ENCODE results near the gene FOXP1.

Gene FOXP1

DNA sequence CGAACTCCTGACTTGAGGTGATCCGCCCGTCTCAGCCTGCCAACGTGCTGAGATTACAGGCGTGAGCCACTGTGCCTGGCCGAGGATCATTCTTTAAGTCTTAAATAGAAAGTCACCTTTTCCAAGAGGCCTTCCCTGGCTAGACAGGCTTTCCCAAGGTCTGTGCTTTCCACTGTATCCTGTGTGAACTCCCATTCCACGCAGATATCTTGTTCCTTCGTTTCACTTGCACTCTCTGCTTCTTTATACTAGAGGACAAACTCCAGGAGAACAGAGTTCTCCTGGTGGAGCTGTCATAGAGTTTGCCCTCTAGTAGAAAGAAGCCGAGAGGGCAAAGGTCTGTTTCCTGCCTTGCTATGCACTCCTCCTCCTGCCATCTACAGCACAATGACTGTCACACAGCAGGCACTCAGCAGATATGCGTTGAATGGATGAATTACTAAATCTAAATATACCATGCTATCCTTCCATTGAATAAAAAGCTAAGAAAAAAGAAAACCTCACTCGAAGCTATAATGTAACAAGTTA, 211.2 kb downstream of the FOXP1 start:
- DNase-seq (ENCODE audit: low spot score), result no peak

- no peak for DNase-seq (ENCODE audit: low spot score)
These were observed 212.2 kb downstream of the FOXP1 start for GRCh38 chr3:71371282-71371681.

DNA sequence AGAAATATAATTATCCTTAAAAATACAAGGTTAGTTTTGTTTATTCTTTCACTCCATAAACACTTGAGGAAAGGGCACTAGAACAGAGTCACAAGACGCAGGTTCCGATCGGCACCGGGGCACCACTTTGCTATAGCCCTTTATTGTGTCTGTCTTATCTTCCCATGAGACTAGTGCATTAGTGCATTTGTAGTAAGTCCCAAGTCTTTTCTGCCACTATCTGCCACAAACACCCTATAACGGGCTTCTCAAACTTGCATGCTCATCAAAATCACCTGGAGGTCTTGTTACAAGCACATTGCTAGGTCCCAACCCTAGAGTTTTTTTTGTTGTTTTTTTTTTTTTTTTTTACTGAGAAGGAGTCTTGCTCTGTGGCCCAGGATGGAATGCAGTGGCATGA, 213.1 kb downstream of the FOXP1 start:
- no peak for DNase-seq (ENCODE audit: low spot score)

- DNase-seq (ENCODE audit: low spot score), result no peak
These were observed 213.7 kb downstream of the FOXP1 start for GRCh38 chr3:71369701-71370391.

DNA sequence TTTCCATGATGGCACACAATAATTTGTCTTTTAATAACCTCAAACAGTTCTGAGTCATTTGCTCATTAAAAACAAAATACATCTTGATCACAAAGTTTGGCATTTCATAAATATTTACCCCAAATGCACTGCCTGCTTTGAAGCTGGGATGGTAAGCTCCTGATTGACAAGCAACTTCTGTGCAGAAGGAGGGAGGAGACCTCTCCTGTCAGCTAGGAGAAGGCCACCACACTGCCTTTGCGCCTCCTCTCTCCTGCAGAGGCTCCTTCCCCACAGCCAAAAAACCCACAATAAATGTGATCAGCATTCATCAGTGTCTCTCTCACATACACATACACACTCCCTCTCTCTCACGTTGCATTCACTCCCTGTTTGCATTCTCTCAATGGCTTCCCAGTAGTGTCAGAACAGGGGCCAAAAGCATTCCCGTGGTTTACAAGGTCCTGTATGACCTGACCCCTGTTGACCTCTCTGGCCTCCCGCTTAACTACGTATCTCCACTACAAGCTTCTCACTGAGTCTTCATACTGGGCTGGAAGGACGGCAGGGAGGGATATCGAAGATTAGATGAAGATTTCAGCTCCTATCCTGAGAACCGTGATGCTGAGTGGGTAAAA, 216.4 kb downstream of the FOXP1 start:
- DNase-seq (ENCODE audit: low spot score), result no peak

DNA sequence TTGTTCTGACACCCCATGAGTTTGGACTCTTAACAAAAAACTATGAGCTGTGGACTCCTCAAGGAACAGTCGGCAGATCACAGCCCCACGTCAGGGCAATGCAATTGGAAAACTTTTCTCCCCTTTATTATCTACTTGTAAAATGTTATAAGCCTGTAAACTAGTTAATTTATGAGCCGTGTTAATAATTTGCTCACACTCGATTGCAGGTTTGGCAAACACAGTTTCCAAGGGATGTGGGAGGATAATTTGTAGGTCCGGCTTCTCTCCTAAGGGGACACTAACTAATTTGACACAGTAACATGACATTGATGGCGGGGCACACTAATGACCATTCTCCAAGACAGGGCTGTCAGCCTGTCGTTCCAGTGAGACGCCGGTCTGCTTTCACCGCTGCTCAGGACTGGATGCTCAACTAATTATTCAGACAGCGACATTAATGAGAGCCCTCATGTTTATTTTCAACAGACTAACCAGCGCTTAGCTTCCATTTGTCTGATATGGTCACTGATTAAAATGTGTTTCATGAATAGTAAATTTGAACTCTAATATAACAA, 222.1 kb downstream of the FOXP1 start:
- no peak for DNase-seq (ENCODE audit: low spot score)

GRCh38 chr3:71360764-71361163, 222.8 kb downstream of the FOXP1 start:
- no peak for DNase-seq (ENCODE audit: low spot score)

DNA sequence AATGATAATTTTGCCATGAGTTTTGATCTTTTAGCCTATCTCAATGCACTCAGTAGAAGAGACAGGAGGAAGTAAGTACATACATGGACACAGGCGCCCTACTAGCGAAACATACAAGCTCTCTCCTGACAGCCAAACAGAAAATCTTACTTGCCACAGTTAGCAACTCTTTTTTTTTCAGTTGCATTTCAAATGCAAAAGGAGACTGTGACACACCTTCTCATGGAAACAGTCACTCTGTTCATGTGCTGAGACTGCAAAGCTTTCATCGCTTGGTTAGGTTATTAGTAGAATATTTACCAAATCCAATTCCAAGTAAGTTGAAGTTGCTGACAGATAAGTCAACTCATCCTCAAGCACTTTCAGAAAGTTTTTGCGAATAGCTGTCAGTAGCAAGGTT, 223.3 kb downstream of the FOXP1 start:
- DNase-seq (ENCODE audit: low spot score), result no peak

GRCh38 chr3:71358243-71358642, 225.3 kb downstream of the FOXP1 start:
- DNase-seq (ENCODE audit: low spot score), result no peak

DNA sequence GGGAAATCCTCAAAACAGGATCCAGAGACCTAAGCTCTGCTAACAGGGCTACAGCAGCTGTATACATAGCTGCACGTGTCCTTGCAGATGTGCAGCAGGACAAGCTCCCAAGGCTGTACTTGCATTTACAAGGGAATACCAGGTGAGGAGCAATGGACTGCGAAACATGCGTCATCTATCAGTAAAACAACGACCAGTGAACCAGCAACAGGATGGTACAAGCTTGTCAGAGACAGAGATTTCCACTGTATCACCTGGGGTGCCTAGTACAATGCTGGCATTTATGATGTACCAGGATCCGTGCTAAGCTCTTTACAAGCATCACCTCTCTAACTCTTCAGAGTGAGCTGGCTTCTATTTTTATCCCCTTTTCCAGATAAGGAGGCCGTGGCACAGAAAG, 227.3 kb downstream of the FOXP1 start:
- DNase-seq (ENCODE audit: low spot score), result no peak

GRCh38 chr3:71355862-71356261, 227.7 kb downstream of the FOXP1 start:
- DNase-seq (ENCODE audit: low spot score), result no peak

DNA sequence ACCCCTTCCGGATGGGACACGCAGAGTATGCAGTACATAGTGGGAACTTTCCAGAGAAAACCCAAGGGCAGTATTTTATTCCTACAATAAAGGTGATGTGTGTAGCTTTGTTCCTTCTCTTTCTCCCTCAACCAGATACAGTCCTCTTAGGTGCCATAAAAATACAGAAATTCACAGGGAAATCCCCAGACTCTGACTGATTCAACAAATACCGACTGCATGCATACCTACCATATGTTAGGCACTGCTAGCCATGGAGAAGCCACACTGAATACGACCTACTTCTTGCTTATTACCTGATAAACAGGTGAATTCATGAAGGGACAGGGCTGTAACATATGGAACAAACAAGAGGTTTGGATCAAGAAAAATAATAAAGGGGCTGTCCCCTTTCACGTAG, 228.5 kb downstream of the FOXP1 start:
- no peak for DNase-seq (ENCODE audit: low spot score)

DNA sequence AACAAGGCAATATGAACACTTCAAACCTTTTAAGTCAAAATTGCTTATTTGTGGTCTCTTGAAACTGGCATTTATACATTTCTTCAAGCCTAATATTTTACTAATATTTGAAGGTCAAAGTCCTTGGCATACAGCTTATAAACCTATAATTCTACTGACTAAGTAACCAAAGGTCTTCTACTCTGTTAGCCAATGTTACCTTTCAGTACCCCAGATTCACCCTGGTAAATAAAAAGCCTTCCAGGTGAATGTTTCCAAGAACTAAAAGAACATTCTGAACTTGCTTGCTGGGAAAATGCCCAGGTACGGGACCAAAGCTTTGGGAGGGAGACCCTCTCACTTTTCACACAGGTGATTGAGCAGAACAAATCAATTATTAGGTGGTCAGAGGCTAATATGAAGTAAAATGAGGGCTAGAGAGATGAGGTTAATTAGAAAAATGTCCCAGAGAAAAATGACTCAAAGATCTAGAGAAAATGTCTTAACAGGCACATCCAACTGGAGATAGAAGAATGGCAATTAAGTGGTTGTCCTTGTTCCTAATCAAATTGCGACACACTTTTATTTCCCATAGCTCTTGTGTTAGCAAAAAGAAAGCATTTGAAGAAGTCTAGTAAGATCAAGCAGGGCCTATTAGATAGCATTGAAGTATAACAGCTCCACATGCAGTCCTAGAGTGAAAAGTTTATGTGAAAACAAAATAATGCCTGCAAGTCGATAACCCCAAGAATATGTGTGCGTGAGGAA, 232.0 kb downstream of the FOXP1 start:
- no peak for DNase-seq (ENCODE audit: low spot score)

DNA sequence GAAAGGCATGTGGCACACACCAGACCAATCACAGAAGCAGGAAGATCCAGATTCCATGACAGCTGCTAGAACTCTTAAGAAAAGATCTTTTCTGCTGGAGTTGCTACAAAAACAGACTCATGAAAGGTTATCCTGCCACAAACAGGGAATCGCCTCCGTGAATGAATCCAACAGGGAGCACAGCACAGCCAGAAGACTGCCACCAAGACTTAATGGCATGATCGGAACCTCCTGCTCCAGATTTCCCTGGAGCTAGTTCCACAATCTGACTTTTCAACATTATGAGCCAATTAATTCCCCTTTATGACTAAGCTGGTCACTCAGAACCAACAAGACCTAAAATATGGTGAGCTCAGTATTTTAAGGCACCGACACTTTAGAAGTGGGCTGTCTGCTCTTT, 232.5 kb downstream of the FOXP1 start:
- DNase-seq (ENCODE audit: low spot score), result no peak

DNA sequence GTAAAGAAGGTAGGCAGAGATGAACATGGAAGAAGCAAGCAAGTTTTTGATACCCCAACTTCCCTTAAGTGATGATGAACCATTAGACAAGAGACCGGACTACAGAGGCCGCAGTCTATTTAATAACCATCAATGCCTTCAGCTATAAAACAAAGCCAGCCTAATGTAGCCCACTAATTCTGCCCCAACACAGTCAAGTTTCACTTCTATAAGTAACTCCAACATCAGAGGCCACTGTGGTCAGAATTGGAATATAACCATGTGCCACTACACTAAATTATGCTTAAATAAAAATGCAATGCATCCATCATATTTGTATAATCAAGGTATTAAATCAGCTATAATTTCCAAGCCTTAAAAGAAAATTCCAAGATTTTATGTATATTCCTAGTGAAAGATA, 234.7 kb downstream of the FOXP1 start:
- no peak for DNase-seq (ENCODE audit: low spot score)

GRCh38 chr3:71348001-71348632, 235.4 kb downstream of the FOXP1 start:
- DNase-seq (ENCODE audit: low spot score), result no peak

GRCh38 chr3:71346061-71346460, 237.5 kb downstream of the FOXP1 start:
- no peak for DNase-seq (ENCODE audit: low spot score)

DNA sequence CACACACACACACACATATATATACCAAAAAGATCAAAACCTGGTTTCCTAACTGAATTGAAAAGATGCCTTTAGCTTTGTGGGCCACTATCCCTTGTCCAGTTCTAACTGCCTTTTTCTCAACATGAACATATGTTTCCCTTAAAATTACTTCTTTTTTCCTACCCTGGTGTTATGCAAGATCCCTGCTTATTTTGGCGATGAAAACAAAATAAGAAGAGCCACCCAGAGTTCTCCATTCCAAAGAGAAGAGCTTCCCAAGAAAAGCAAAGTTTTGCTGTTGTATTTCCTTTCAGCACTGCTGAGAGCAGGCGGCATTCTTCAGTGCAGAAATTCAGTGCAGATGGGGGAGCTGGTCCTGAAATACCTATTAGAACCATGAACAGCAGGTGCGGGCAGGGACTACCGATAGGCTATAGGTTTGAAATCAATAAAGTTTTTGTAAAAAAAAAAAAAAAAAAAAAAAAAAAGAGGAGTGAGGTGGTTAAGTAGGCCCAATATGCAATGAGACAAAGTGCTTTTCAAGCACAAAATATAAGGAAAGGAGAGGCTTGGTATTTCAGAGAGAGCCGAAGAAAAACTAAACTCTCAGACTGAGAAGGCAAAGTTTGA, 238.0 kb downstream of the FOXP1 start:
- no peak for DNase-seq (ENCODE audit: low spot score)

- DNase-seq (ENCODE audit: low spot score), result peak; percentile 50
These were observed 241.8 kb downstream of the FOXP1 start for GRCh38 chr3:71341721-71342120.

- no peak for DNase-seq (ENCODE audit: low spot score)
These were observed 244.5 kb downstream of the FOXP1 start for GRCh38 chr3:71339049-71339448.

GRCh38 chr3:71332813-71333212, 250.7 kb downstream of the FOXP1 start:
- no peak for DNase-seq (ENCODE audit: low spot score)

- DNase-seq (ENCODE audit: low spot score), result no peak
These were observed 252.6 kb downstream of the FOXP1 start for GRCh38 chr3:71330909-71331308.
